H9 (cell line): ENCODE data around the gene ANXA2. TPM values are rescaled to one million over a fixed set of nuclear protein-coding genes. Genes with fewer than 3 reads are reported as not detected.

Experiments used
- DNase-seq: peaks from one replicate; pipeline ENCODE4 v3.0.0-alpha.2; 2017
- H2AFZ ChIP-seq: one replicate; pipeline ENCODE4 v1.6.1; 2013; ENCODE audit warnings: mild to moderate bottlenecking, low read length, control low read depth, moderate library complexity
- H2AK5ac ChIP-seq: 2 replicates; pipeline ENCODE4 v1.6.1; 2013; ENCODE audit warnings: low read length, control low read depth, mixed read lengths; ENCODE audit not compliant: insufficient read length
- H2BK120ac ChIP-seq: one replicate; pipeline ENCODE4 v1.6.1; 2013; ENCODE audit warnings: low read depth, mild to moderate bottlenecking, low read length, control low read depth, inconsistent platforms; ENCODE audit not compliant: poor library complexity, severe bottlenecking
- H2BK12ac ChIP-seq: 2 replicates; pipeline ENCODE4 v1.6.1; 2013; ENCODE audit warnings: low read length, control low read depth, mixed read lengths, low read depth; ENCODE audit not compliant: insufficient read length
- H2BK15ac ChIP-seq: 2 replicates; pipeline ENCODE4 v1.6.1; 2013; ENCODE audit warnings: low read depth, low read length, control low read depth
- H2BK20ac ChIP-seq: one replicate; pipeline ENCODE4 v1.6.1; 2013; ENCODE audit warnings: low read depth, mild to moderate bottlenecking, low read length, control low read depth, inconsistent platforms; ENCODE audit not compliant: poor library complexity, severe bottlenecking
- H2BK5ac ChIP-seq: 2 replicates; pipeline ENCODE4 v1.6.1; 2013; ENCODE audit warnings: low read length, control low read depth, mixed read lengths; ENCODE audit not compliant: insufficient read length
- H3K14ac ChIP-seq: 2 replicates; pipeline ENCODE4 v1.6.1; 2013; ENCODE audit warnings: low read length, control low read depth; ENCODE audit not compliant: insufficient read depth
- H3K18ac ChIP-seq: 2 replicates; pipeline ENCODE4 v1.6.1; 2013; ENCODE audit warnings: low read depth, mild to moderate bottlenecking, mixed read lengths, low read length, control low read depth; ENCODE audit not compliant: insufficient read length
- H3K23ac ChIP-seq: 2 replicates; pipeline ENCODE4 v1.6.1; 2013; ENCODE audit warnings: low read length, control low read depth, mixed read lengths, low read depth; ENCODE audit not compliant: insufficient read length
- H3K23me2 ChIP-seq: 2 replicates; pipeline ENCODE4 v1.6.1; 2013; ENCODE audit warnings: low read depth, mild to moderate bottlenecking, mixed read lengths, low read length, control low read depth; ENCODE audit not compliant: insufficient read length, poor library complexity, severe bottlenecking
- H3K27ac ChIP-seq: 2 replicates; pipeline ENCODE4 v1.5.1; 2013; ENCODE audit warnings: low read length, control low read depth, mixed read lengths, low read depth; ENCODE audit not compliant: insufficient read length
- H3K27me3 ChIP-seq: 2 replicates; pipeline ENCODE4 v1.6.1; 2013; ENCODE audit warnings: low read length, control low read depth, inconsistent platforms; ENCODE audit not compliant: insufficient read depth
- H3K4ac ChIP-seq: 2 replicates; pipeline ENCODE4 v1.6.1; 2013; ENCODE audit warnings: low read depth, mild to moderate bottlenecking, control low read depth, inconsistent platforms, low read length, moderate library complexity
- H3K4me1 ChIP-seq: 2 replicates; pipeline ENCODE4 v1.6.1; 2013; ENCODE audit warnings: low read length, control low read depth, inconsistent platforms; ENCODE audit not compliant: insufficient read depth
- H3K4me2 ChIP-seq: 2 replicates; pipeline ENCODE4 v1.6.1; 2013; ENCODE audit warnings: low read length, control low read depth, mixed read lengths; ENCODE audit not compliant: insufficient read length, insufficient read depth
- H3K56ac ChIP-seq: 2 replicates; pipeline ENCODE4 v1.6.1; 2013; ENCODE audit warnings: low read depth, mild to moderate bottlenecking, mixed read lengths, low read length, control low read depth; ENCODE audit not compliant: insufficient read length
- H3K79me1 ChIP-seq: 2 replicates; pipeline ENCODE4 v1.6.1; 2013; ENCODE audit warnings: low read depth, mild to moderate bottlenecking, moderate library complexity, low read length, control low read depth, inconsistent platforms; ENCODE audit not compliant: insufficient read depth, poor library complexity, severe bottlenecking
- H3K79me2 ChIP-seq: 2 replicates; pipeline ENCODE4 v1.6.1; 2013; ENCODE audit warnings: low read length, control low read depth, inconsistent platforms; ENCODE audit not compliant: insufficient read depth
- H3K9ac ChIP-seq: 2 replicates; pipeline ENCODE4 v1.6.1; 2013; ENCODE audit warnings: low read length, control low read depth, mixed read lengths; ENCODE audit not compliant: insufficient read length; ENCODE audit errors: extremely low read depth
- H3K9me3 ChIP-seq: one replicate; pipeline ENCODE4 v1.6.1; 2013; ENCODE audit warnings: low read depth, low read length, inconsistent platforms; ENCODE audit not compliant: control insufficient read depth
- H3T11ph ChIP-seq: one replicate; pipeline ENCODE4 v1.6.1; 2013; ENCODE audit warnings: mild to moderate bottlenecking, low read length, control low read depth, inconsistent platforms
- H4K20me1 ChIP-seq: one replicate; pipeline ENCODE4 v1.6.1; 2013; ENCODE audit not compliant: control insufficient read depth, insufficient read length, insufficient read depth
- H4K5ac ChIP-seq: 2 replicates; pipeline ENCODE4 v1.6.1; 2013; ENCODE audit warnings: low read depth, mild to moderate bottlenecking, mixed read lengths, low read length, control low read depth; ENCODE audit not compliant: insufficient read length
- H4K8ac ChIP-seq: replicated peaks from 2 replicates; pipeline ENCODE4 v1.6.1; 2013; ENCODE audit warnings: low read length, control low read depth, mixed read lengths, low read depth; ENCODE audit not compliant: insufficient read length
- H4K91ac ChIP-seq: 2 replicates; pipeline ENCODE4 v1.6.1; 2013; ENCODE audit warnings: low read depth, mild to moderate bottlenecking, moderate library complexity, mixed read lengths, low read length, control low read depth; ENCODE audit not compliant: insufficient read length
- H3K27ac Mint-ChIP-seq, 3 experiments: 2 replicates in 2 of 3; 3 replicates in 1 of 3; pipeline ENCODE4 v1.8.0; 2020 to 2021; ENCODE audit warnings: mixed read lengths in 3 of 3, mild to moderate bottlenecking in 1 of 3, moderate library complexity in 1 of 3
- H3K27me3 Mint-ChIP-seq: 2 replicates; pipeline ENCODE4 v1.8.0; 2021; ENCODE audit warnings: low read depth, mild to moderate bottlenecking, moderate library complexity, mixed read lengths
- H3K36me3 Mint-ChIP-seq, 3 experiments: 2 replicates in 2 of 3; 3 replicates in 1 of 3; pipeline ENCODE4 v1.8.0; 2020 to 2021; ENCODE audit warnings: low read depth in 3 of 3, mixed read lengths in 3 of 3; ENCODE audit not compliant: insufficient read depth in 1 of 3
- H3K4me1 Mint-ChIP-seq, 2 experiments: 2 replicates each; pipeline ENCODE4 v1.8.0; 2020; ENCODE audit warnings: mixed read lengths in 2 of 2
- H3K4me3 Mint-ChIP-seq, 2 experiments: 2 replicates in 1 of 2; 3 replicates in 1 of 2; pipeline ENCODE4 v1.8.0; 2020 to 2021; ENCODE audit warnings: mild to moderate bottlenecking in 2 of 2, mixed read lengths in 2 of 2, moderate library complexity in 1 of 2
- H3K9me3 Mint-ChIP-seq, 2 experiments: 2 replicates in 1 of 2; 3 replicates in 1 of 2; pipeline ENCODE4 v1.8.0; 2020; ENCODE audit warnings: mild to moderate bottlenecking in 2 of 2, mixed read lengths in 2 of 2, moderate library complexity in 1 of 2
- WGBS: extraction: QIAGEN DNeasy Blood & Tissue Kit; methylation state at CpG from one replicate; pipeline ENCODE4 v1.1.7; 2013; ENCODE audit warnings: missing lambda C conversion rate, low lambda C conversion rate, mixed read lengths; ENCODE audit not compliant: insufficient read length; ENCODE audit errors: extremely low coverage; 5-methylcytosine and 5-hydroxymethylcytosine counted together
- total RNA-seq: library from RNA; stranded (reverse); gene quantifications from 2 replicates; pipeline ENCODE4 v1.2.1, GENCODE V29; 2021
- TF ChIP-seq, protein P1 (sequence below): fragments of 200-600 bp; sonication (generic); conservative IDR thresholded peaks from 3 replicates; pipeline ENCODE4 v1.8.0; 2021; ENCODE audit warnings: antibody characterized with exemption, mild to moderate bottlenecking

Gene ANXA2
- total RNA-seq, 1 experiment from 2014 or later, result 126 TPM

DNA sequence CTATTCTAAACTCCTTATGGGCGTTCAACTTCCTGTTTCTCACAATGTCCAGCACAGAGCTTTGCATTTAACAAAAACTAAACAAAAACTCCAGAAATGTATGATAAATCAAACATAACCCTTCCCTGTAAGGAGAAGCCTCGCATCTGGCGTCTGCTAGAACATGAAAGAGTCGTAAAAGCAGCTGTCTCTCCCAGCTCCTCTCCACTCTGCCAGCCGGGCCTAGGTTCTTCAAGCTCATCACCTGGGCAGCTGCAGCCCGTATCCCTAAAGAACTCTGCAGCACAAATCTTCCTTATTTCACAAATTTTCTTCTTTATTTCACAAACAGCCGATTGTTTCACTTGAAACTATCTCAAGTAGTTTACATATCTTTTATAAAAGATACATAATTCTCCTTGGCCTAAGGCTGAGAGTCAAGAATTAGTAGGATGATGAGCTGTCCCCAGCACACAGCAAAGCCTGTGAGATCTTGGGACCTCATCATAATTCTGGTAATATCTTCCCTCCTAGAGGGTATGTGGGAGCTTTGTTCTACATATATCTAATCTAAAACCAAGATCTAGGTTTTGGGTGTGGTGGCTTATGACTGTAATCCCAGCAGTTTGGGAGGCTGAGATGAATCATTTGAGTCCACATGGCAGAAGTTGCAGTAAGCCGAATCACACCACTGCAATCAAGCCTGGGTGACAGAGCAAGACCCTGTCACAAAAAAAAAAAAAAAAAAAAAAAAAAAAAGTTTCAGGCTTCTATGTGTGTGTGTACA, 35.3 kb downstream of the ANXA2 start:
- no peak overlapping the region for H3K27ac ChIP-seq
- H3K4me2 ChIP-seq, result no peak overlapping the region
- 100% methylated on average over 1 of the region's 8 CpGs for WGBS
- no peak overlapping the region for H2BK120ac ChIP-seq
- Mint-ChIP-seq H3K27ac (no peak overlapping the region), H3K27me3 (peaks cover 10% of the 10 kb centered on the region), H3K4me3 (no peak overlapping the region), H3K4me1 (0 out of 4 replicates have a peak, but pooled peaks cover 0 to 2% of the 10 kb centered on the region in 2 experiments), H3K9me3 (peaks cover 8 to 9% of the 10 kb centered on the region in 2 experiments), H3K36me3 (peaks cover 2 to 30% (median 9%) of the 10 kb centered on the region in 3 experiments; a peak in 5 of 7 replicates)
- H3K79me2 ChIP-seq, result no peaks in the 10 kb centered on the region; the same call in 1 of the 2 replicates
- H4K91ac ChIP-seq, result no peak overlapping the region
- H3K14ac ChIP-seq, result no peak overlapping the region
- H3K23ac ChIP-seq, result no peak overlapping the region
- H3T11ph ChIP-seq, result no peak overlapping the region
- no peaks in the 10 kb centered on the region for H3K23me2 ChIP-seq
- H3K79me1 ChIP-seq, result no peaks in the 10 kb centered on the region
- DNase-seq, result no peak
- no peak overlapping the region for H2BK12ac ChIP-seq
- H2BK5ac ChIP-seq, result no peak overlapping the region
- H3K4me1 ChIP-seq, result no peaks in the 10 kb centered on the region
- no peak overlapping the region for H3K9ac ChIP-seq
- no peaks in the 10 kb centered on the region for H4K20me1 ChIP-seq
- no peak overlapping the region for H4K5ac ChIP-seq
- H3K56ac ChIP-seq, result no peak overlapping the region
- no peaks in the 10 kb centered on the region for H3K9me3 ChIP-seq
- H3K4ac ChIP-seq, result no peak overlapping the region
- TF ChIP-seq, protein P1, sequence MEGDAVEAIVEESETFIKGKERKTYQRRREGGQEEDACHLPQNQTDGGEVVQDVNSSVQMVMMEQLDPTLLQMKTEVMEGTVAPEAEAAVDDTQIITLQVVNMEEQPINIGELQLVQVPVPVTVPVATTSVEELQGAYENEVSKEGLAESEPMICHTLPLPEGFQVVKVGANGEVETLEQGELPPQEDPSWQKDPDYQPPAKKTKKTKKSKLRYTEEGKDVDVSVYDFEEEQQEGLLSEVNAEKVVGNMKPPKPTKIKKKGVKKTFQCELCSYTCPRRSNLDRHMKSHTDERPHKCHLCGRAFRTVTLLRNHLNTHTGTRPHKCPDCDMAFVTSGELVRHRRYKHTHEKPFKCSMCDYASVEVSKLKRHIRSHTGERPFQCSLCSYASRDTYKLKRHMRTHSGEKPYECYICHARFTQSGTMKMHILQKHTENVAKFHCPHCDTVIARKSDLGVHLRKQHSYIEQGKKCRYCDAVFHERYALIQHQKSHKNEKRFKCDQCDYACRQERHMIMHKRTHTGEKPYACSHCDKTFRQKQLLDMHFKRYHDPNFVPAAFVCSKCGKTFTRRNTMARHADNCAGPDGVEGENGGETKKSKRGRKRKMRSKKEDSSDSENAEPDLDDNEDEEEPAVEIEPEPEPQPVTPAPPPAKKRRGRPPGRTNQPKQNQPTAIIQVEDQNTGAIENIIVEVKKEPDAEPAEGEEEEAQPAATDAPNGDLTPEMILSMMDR, result no peak
- no peak overlapping the region for H2BK20ac ChIP-seq
- H4K8ac ChIP-seq, result no peak overlapping the region
- no peak overlapping the region for H3K18ac ChIP-seq
- no peaks in the 10 kb centered on the region for H3K27me3 ChIP-seq
- H2BK15ac ChIP-seq, result no peak overlapping the region
- H2AFZ ChIP-seq, result no peak overlapping the region
- H2AK5ac ChIP-seq, result no peak overlapping the region
